Endothelial cell of umbilical vein (primary cell): ENCODE results near the gene SCIN. TPM values are rescaled to one million over a fixed set of nuclear protein-coding genes. Genes with fewer than 3 reads are reported as not detected.

Experiments
- BruUV-seq: library from RNA; stranded (reverse); fragments of 400-500 nt; replicated peaks from 2 replicates; lab custom pipeline; 2021; lab: Mats Ljungman, UMichigan
- CTCF ChIA-PET: fragments of 300-600, 350-600 bp; sonication (Branson Sonifier 250); formaldehyde crosslinking; loops from one replicate; lab custom pipeline; 2021; ENCODE audit warnings: antibody characterized with exemption, inconsistent platforms; lab: Charles Lee
- POLR2A ChIA-PET: fragments of 300-600, 350-600 bp; sonication (Branson Sonifier 250); formaldehyde crosslinking; loops from one replicate; lab custom pipeline; 2021; ENCODE audit warnings: antibody characterized with exemption, inconsistent platforms; lab: Charles Lee
- DNase-seq: peaks from one replicate; pipeline ENCODE4 v3.0.0-alpha.2; 2011; ENCODE audit warnings: low read depth, low spot score
- FAIRE-seq: peaks from 2 replicates; lab custom pipeline; 2011; peaks lifted over from hg19 to GRCh38; lab: Jason Lieb, UNC
- H2AFZ ChIP-seq: 2 replicates; pipeline ENCODE4 v1.6.0; 2012; ENCODE audit warnings: low read depth, low read length, control low read depth, inconsistent platforms
- H3K27ac ChIP-seq: 2 replicates; pipeline ENCODE4 v1.5.1; 2011; ENCODE audit warnings: low read depth, mild to moderate bottlenecking, control low read depth, low read length, moderate library complexity; ENCODE audit not compliant: insufficient read depth
- H3K27me3 ChIP-seq, 2 experiments: 2 replicates each; pipeline versions ENCODE4 v1.6.0 to v1.6.1; 2011; ENCODE audit warnings: low read length in 2 of 2, mixed read lengths in 1 of 2; ENCODE audit not compliant: control insufficient read depth in 2 of 2, insufficient read depth in 2 of 2
- H3K36me3 ChIP-seq, 2 experiments: 2 replicates in 1 of 2; 3 replicates in 1 of 2; pipeline ENCODE4 v1.5.1; 2011; ENCODE audit warnings: low read length in 2 of 2, mild to moderate bottlenecking in 1 of 2, moderate library complexity in 1 of 2; ENCODE audit not compliant: control insufficient read depth in 2 of 2, insufficient read depth in 2 of 2; ENCODE audit errors: extremely low read depth in 1 of 2
- H3K4me1 ChIP-seq: 3 replicates; pipeline ENCODE4 v1.5.1; 2011; ENCODE audit warnings: mild to moderate bottlenecking, low read length; ENCODE audit not compliant: control insufficient read depth, insufficient read depth; ENCODE audit errors: extremely low read depth
- H3K4me2 ChIP-seq: 2 replicates; pipeline ENCODE4 v1.6.1; 2011; ENCODE audit warnings: low read length, control low read depth, mixed read lengths; ENCODE audit not compliant: insufficient read depth
- H3K4me3 ChIP-seq, 3 experiments: fragments of 200-600 bp in 1 of 3; sonication (generic), shearing (Covaris generic) in 1 of 3; replicated peaks in 1 of 3; 2 replicates each; pipeline ENCODE4 v1.5.1; 2011 to 2016; ENCODE audit warnings: control low read depth in 3 of 3, low read length in 3 of 3, mild to moderate bottlenecking in 2 of 3, inconsistent platforms in 1 of 3, low read depth in 1 of 3, moderate library complexity in 1 of 3; ENCODE audit not compliant: insufficient read depth in 1 of 3
- H3K79me2 ChIP-seq: 2 replicates; pipeline ENCODE4 v1.6.0; 2012; ENCODE audit warnings: low read length, inconsistent platforms; ENCODE audit not compliant: control insufficient read depth, insufficient read depth
- H3K9ac ChIP-seq: replicated peaks from 2 replicates; pipeline ENCODE3; 2011; ENCODE audit warnings: low read length, control low read depth; ENCODE audit not compliant: insufficient read depth; ENCODE audit errors: extremely low read depth
- H3K9me1 ChIP-seq: replicated peaks from 3 replicates; pipeline ENCODE4 v1.6.0; 2011; ENCODE audit warnings: mild to moderate bottlenecking, low read length; ENCODE audit not compliant: control insufficient read depth, insufficient read depth; ENCODE audit errors: extremely low read depth
- H3K9me3 ChIP-seq: replicated peaks from 2 replicates; pipeline ENCODE4 v1.5.1; 2012; ENCODE audit warnings: low read length, inconsistent platforms; ENCODE audit not compliant: control insufficient read depth, insufficient read depth
- H4K20me1 ChIP-seq: replicated peaks from 2 replicates; pipeline ENCODE3; 2011; ENCODE audit warnings: mild to moderate bottlenecking, low read length; ENCODE audit not compliant: control insufficient read depth, insufficient read depth; ENCODE audit errors: extremely low read depth
- EZH2 ChIP-seq: IDR thresholded peaks from 2 replicates; pipeline ENCODE4 v1.6.1; 2012; ENCODE audit warnings: borderline replicate concordance, low read depth, mild to moderate bottlenecking, moderate library complexity, low read length, inconsistent platforms; ENCODE audit not compliant: severe bottlenecking
- JUN ChIP-seq: IDR thresholded peaks from 2 replicates; pipeline ENCODE4 v1.6.1; 2011; ENCODE audit warnings: borderline replicate concordance, low read depth; ENCODE audit not compliant: insufficient read length, insufficient read depth
- MYC ChIP-seq: IDR thresholded peaks from one replicate; pipeline ENCODE4 v1.6.1; 2011; ENCODE audit warnings: mild to moderate bottlenecking, low read depth, low read length
- POLR2AphosphoS5 ChIP-seq: IDR thresholded peaks from 2 replicates; pipeline ENCODE4 v1.6.1; 2012; ENCODE audit warnings: low read depth, mild to moderate bottlenecking, control low read depth, low read length, moderate library complexity; ENCODE audit not compliant: insufficient read depth
- dilution Hi-C: fragments of 300-500 bp; cut with MboI; formaldehyde crosslinking; loops from one replicate; pipeline ENCODE4 v1.15.0; 2019; ENCODE audit warnings: low sequenced_read_pairs; ENCODE audit not compliant: extremely low pct_ligation_motif_present
- intact Hi-C: fragments of 100-400 bp; cut with micrococcal nuclease; formaldehyde crosslinking; loops from one replicate; pipeline ENCODE4 v1.10.0; 2022
- polyA plus RNA-seq, 4 experiments: library from polyadenylated mRNA; depleted of rRNA in 3 of 4; stranded (reverse) in 3 of 4; unstranded in 1 of 4; fragments of >200 nt; gene quantifications; 2 replicates each; pipeline versions ENCODE4 v1.2.1 to v1.2.3, GENCODE V29; 2011 to 2012; ENCODE audit warnings: missing spikeins in 1 of 4
- total RNA-seq: library from RNA; stranded (reverse); gene quantifications from 2 replicates; pipeline ENCODE4 v1.2.3, GENCODE V29; 2021
- TF ChIP-seq, protein P1 (sequence below), 2 donors: IDR thresholded peaks; 1 replicate in 1 of 2; 2 replicates in 1 of 2; pipeline ENCODE4 v1.5.1; 2011; ENCODE audit warnings: low read length in 2 of 2, mild to moderate bottlenecking in 2 of 2, moderate library complexity in 2 of 2, control low read depth in 1 of 2, inconsistent platforms in 1 of 2, low read depth in 1 of 2; ENCODE audit not compliant: insufficient read depth in 1 of 2; ENCODE audit errors: extremely low read depth in 1 of 2
- TF ChIP-seq, protein P2 (sequence below): IDR thresholded peaks from 2 replicates; pipeline ENCODE4 v1.6.1; 2011; ENCODE audit not compliant: insufficient read depth, insufficient read length

SCIN gene
- total and polyA plus RNA-seq, 2 donors (not counting 3 experiments of a cell fraction or from before 2014, with no cell fraction given): 0.07 to 0.69 TPM

DNA sequence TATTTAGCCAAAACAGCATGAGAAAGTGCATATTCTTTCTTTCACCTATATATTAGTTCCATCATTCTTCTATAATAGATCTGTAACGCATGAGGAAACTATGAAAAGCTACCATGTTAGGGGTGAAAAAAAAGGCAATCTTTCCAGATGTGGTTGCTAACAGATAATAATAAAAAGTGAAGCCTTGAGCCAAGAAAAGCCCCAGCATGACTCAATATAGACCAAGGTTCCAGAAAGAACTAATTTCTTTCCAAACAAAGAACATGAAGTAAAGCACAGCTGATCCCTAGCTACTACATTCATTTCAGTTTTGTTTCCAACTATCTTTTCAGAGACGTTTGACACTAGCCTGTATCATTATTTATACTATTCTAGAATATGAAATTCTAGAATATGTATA is 133.4 kb downstream of the SCIN start:
- no TSS peak for BruUV-seq
- Histone ChIP-seq H3K79me2 (no peaks in the 10 kb centered on the region), H2AFZ (no peak overlapping the region), H3K27ac (no peak overlapping the region), H3K36me3 (no peaks in the 10 kb centered on the region), H3K9ac (no peak overlapping the region), H3K27me3 (no peaks in the 10 kb centered on the region), H3K9me1 (no peaks in the 10 kb centered on the region), H3K4me2 (no peak overlapping the region), H3K4me3 (no peak overlapping the region), H3K9me3 (no peaks in the 10 kb centered on the region), H4K20me1 (no peaks in the 10 kb centered on the region), H3K4me1 (no peaks in the 10 kb centered on the region)
- FAIRE-seq: no peak
- intact Hi-C loops: no loop called here
- CTCF ChIA-PET: interaction anchor here (0.7 to 1.0 kb wide), 3 partner anchors 12 to 46 kb away, joined by 3 to 6 read pairs (median 4); partner anchors contain the start of gene ARL4A
- dilution Hi-C loops: no loop called here
- TF ChIP-seq MYC: no peak
- TF ChIP-seq, protein P1, sequence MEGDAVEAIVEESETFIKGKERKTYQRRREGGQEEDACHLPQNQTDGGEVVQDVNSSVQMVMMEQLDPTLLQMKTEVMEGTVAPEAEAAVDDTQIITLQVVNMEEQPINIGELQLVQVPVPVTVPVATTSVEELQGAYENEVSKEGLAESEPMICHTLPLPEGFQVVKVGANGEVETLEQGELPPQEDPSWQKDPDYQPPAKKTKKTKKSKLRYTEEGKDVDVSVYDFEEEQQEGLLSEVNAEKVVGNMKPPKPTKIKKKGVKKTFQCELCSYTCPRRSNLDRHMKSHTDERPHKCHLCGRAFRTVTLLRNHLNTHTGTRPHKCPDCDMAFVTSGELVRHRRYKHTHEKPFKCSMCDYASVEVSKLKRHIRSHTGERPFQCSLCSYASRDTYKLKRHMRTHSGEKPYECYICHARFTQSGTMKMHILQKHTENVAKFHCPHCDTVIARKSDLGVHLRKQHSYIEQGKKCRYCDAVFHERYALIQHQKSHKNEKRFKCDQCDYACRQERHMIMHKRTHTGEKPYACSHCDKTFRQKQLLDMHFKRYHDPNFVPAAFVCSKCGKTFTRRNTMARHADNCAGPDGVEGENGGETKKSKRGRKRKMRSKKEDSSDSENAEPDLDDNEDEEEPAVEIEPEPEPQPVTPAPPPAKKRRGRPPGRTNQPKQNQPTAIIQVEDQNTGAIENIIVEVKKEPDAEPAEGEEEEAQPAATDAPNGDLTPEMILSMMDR (IDR thresholded peaks at IDR 0.05; ENCODE audit: extremely low read depth in 1 of 2, insufficient read depth in 1 of 2, low read depth in 1 of 2, low read length in 2 of 2): no peak
- TF ChIP-seq POLR2AphosphoS5: no peak
- no peak for TF ChIP-seq JUN
- TF ChIP-seq, protein P2, sequence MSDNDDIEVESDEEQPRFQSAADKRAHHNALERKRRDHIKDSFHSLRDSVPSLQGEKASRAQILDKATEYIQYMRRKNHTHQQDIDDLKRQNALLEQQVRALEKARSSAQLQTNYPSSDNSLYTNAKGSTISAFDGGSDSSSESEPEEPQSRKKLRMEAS: no peak
- no peak for TF ChIP-seq EZH2
- POLR2A ChIA-PET: no interaction called here
- no peak for DNase-seq
